GM19463 (cell line): ENCODE data around the gene SFXN3.

ENCODE experiments used
- ATAC-seq: cut with Tn5 transposase; IDR thresholded peaks from one replicate; pipeline ENCODE4 v1.9.1; 2021; ENCODE audit warnings: mild to moderate bottlenecking, moderate library complexity; ENCODE audit not compliant: unreplicated experiment

The SFXN3 gene

DNA sequence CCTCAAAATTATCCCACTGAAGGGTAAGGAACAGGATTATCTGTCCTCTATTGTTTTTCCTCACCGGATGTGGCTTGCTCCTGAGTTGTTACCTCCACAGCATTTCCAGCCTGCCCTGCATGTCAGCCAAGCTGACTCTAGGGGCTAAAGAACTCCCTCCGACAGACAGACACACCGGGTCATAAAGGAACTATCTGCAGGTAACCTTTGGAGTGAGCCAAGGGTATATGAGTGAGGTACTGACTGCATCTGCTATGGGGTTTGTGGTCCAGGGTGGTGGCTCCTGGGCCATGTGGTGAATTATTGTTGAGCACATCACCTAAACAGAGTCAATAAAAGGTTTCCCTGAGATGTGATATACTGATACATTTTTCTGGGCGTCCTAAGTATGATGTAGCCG, 23.8 kb downstream of the SFXN3 start:
- no peak for ATAC-seq

DNA sequence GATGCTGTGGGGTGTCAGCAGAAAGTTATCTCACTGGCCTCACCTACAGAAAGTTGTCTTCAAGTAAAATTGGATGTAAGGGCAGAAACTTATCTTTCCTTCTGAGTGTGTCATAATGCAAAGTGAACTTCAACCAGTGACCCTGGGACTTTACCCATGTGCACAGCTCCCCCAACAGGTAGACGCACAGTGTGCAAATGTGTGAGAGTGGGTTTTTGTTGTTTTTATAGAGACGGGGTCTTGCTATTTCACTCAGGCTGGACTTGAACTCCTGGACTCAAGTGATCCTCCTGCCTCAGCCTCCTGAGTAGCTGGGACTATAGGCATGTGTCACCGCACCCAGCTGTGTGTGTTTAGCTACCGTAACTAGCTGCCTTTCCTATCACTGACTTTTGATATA, 24.4 kb downstream of the SFXN3 start:
- no peak for ATAC-seq

DNA sequence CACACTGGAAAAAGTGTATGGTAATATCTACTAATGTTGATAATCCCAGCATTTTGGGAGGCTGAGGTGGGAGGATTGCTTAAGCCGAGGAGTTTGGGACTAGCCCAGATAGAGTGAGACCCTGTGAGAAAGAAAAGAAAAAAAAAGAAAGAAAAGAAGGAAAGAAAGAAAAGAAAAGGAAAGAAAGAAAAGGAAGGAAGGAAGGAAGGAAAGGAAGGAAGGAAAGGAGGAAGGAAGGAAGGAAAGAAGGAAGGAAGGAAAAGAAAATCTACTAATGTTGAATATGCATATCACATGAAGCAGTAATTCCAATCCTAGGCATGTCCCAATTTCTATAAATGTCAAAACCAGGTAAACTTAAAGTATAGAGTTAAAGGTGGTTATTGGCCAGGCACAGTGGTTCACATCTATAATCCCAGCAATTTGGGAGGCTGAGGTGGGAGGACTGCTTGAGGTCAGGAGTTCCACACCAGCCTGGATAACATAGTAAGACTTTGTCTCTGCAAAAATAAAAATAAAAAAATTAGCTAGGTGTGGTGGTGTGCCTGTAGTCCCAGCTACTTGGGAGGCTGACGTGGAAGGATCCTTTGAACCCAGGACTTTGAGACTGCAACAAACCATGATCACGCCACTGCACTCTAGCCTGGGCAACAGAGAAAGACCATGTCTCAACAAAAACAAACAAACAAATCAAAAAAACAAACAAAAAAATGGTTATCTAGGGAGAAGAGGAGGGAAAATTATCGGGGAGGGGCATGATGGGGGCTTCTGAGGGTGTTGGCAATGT, 25.5 kb downstream of the SFXN3 start:
- ATAC-seq, result no peak

DNA sequence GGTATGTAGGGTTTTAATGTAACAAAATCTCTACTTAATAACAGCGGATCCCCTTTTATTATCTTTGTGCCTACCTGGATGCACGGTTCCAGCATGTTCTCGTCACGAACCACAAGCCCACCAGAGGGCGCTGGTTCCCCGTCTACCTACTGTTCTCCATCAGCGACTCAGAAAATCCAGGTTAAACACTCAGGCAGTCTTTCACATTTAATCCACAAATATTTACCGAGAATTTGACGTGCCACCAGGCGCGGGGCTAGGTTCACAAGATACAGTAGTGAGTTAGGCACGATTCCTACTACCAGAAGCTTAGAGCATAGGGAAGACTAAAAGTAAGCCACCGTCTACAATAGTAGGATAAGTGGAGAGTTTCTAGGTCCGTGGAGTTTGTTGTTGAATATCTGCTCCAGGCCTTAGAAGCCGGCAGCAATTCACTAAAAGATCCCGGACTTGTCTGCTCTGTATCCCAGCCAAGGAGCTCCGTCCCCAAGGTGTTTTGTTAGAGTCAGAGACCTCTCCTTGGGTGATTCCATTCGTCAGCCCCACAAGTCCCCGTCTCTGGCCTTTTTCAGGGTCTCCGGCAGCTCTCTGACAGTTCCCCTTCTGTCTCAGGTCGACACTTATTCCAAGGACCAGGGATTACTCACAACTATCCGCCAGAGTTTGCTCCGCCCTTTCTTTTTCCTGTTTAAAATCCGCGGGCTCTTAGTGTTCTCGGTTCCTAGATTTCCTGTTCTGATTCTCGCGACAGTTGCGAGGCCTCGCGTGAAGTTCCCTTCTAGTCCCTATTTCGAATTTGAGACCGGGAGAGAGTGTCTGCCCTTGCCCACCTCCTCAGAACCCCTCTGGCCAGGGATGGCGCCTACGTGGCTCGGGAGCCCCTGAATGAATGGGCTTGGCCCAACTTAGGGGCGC, 29.3 kb downstream of the SFXN3 start:
- ATAC-seq, result peak; percentile 26

DNA sequence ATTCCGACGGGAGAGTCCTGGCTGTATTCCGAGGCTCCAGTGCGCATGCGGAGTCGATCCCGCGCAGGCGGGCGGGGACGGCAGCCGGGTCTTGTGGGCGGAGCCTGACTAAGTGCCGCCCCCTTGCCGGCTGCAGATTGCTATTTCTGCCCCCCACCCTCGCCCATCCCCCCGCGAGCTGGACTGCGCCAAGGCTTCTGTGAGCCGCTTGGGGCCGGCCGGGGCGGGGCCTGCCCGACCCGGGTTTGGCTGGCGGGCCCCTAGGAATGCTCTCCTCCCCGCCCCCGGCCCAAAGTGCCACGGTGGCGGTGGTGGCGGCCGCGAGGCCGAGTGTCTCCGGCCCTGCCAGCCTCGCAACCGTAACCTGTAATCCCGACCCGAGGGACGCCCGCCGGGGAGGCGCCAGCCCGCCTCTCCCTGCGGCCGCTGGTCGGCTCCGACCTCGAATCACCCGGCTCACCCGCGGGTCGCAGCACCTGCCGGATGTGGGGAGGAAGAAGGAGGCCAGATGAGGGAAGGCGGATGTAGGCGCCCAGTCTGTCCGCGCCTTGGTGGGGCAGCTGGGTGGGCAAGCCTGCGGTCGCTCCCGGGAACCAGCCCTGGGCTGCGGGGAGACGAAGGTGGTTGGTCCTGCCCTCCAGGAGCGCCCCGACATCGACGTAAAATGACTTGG, 30.1 kb downstream of the SFXN3 start:
- ATAC-seq, result peak; percentile 65

DNA sequence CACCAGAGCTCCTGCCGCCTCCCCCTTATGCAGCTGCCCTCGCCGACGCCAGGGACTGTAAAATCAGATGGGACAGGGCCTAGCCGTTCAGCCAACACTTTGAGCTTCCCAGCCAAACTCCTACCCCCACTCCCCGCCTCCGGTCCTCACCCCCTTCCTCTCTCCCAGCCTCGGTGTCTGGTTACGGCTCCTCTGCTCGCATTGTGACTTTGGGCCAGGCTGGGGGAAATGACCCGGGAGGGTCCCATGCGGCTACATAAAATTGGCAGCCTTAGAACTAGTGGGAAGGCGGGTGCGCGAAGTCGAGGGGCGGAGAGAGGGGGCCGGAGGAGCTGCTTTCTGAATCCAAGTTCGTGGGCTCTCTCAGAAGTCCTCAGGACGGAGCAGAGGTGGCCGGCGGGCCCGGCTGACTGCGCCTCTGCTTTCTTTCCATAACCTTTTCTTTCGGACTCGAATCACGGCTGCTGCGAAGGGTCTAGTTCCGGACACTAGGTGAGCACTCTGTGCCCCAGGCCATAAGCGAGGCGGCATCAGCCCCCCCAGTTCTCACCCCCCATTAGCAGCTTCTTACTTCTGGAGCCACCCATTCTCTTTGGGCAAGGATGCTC, 30.7 kb downstream of the SFXN3 start, which contains the start of gene KAZALD1:
KAZALD1 (plus strand) TSS at position 366 of the 608 bp plus-strand sequence. CDS start 604 bp downstream, outside the sequence.
- peak; percentile 5 for ATAC-seq

DNA sequence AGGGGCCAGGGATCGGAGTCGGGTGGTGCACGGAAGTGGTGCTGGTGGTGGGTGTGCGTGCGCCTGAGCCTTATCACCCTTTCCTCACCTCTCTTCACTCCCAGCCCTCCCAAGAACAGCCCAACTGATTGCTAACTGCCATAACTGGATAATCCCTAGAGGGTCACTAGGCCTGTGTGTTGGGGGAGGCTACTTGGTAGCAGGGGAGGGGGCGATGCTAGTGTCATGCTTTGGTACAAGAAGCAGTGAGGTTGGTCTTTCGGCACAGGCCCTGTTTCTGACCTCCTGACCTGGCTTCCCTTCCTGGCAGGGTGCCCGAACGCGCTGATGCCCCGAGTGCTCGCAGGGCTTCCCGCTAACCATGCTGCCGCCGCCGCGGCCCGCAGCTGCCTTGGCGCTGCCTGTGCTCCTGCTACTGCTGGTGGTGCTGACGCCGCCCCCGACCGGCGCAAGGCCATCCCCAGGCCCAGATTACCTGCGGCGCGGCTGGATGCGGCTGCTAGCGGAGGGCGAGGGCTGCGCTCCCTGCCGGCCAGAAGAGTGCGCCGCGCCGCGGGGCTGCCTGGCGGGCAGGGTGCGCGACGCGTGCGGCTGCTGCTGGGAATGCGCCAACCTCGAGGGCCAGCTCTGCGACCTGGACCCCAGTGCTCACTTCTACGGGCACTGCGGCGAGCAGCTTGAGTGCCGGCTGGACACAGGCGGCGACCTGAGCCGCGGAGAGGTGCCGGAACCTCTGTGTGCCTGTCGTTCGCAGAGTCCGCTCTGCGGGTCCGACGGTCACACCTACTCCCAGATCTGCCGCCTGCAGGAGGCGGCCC, 31.4 kb downstream of the SFXN3 start:
- ATAC-seq, result no peak

DNA sequence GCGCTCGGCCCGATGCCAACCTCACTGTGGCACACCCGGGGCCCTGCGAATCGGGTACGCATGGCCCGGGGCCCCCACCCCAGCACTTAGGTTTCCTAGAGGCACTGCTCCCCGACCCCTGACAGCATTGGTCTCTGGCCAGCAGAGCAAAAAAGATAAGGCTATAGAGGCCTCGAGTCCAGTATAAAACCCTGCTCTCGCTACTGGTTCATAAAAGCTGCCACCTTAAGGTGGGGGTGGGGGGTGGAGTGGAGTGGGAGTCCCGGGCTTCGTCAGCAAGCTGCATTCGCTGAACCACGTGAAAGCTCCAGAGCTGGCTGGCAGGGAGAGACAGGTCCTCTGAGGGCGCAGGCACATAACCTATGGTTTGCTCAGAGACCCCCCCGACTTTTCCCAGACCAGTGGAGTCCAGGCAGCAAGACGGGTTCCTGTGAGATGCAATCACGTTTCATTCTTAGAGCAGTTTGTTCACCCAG, 32.1 kb downstream of the SFXN3 start:
- no peak for ATAC-seq

DNA sequence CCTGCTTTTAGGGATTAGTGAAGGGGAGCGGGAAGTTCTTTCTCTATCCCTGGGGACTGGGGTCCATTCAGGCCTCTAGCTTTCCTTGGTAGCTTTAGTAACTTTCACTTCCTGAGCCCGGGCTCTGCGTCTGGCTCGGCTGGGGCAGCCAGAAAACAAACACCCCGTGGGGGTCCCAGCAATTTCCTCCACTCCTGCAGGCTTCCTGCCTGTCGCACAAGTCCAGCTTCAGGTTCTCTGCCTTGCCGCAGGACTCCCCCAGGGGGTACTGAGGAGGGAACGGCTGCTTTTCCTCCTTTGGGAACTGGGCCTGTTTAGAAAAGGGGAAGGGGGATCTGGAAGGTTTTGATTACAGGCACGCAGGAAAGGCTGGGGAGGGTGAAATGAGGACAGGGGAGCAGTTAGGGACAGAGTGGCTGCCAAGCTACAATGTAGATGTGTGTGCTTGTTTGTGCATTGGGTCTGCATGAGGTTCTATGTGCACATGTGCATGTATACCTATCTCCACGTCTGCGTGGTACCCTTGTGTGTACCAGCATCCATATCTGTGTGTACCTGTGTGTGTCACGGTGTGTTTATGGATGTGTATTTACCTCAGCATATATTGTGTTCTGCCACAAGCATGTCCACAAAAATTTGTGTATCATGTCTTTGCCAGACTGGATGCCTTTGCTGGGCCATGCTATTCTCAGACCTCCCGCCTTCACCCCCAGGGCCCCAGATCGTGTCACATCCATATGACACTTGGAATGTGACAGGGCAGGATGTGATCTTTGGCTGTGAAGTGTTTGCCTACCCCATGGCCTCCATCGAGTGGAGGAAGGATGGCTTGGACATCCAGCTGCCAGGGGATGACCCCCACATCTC, 32.7 kb downstream of the SFXN3 start:
- ATAC-seq, result no peak

DNA sequence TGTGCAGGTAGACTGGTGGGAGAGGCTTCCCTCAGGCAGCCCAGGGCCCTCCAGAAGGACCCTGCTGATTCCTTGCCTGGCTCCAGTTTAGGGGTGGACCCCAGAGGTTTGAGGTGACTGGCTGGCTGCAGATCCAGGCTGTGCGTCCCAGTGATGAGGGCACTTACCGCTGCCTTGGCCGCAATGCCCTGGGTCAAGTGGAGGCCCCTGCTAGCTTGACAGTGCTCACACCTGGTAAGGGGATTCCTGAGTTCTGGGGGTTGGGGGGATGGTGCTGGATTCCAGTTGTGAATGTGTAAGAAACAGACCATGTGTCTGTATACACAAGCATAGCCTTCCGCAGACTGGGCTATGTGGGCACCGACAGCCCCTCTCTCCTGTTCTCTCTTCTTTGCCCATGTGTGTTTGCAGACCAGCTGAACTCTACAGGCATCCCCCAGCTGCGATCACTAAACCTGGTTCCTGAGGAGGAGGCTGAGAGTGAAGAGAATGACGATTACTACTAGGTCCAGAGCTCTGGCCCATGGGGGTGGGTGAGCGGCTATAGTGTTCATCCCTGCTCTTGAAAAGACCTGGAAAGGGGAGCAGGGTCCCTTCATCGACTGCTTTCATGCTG, 33.5 kb downstream of the SFXN3 start:
- ATAC-seq, result no peak

DNA sequence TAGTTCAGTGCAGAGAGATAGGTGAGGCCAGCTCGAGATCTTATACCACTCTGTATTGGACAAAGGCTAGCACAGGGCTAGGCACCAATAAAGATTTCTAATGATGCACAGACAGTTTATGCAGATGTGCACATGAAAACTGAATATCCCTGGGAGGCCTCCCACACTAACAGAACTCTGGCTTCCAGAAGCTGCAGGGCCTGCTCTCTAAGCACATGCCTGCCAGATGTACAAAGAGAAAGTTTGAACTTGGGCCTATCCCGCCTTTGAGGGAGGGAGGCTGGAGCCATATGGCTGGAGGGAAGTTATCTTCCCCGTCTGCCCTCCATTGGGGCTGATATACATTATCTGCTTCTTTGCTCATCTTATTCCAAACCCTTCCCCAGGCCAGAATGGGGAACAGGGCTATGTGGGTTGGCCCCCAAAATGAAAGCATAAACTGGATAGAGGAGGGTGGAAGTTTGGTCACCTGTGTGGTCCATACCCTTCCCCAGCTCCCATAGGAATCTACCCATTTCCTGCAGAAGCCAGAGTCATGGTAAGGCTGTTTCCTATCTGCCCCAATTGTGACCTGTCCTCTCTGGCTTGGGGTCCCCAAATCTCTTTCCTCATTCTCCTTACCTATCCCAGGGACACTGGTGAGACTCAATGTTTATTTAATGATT, 34.6 kb downstream of the SFXN3 start:
- ATAC-seq, result no peak

DNA sequence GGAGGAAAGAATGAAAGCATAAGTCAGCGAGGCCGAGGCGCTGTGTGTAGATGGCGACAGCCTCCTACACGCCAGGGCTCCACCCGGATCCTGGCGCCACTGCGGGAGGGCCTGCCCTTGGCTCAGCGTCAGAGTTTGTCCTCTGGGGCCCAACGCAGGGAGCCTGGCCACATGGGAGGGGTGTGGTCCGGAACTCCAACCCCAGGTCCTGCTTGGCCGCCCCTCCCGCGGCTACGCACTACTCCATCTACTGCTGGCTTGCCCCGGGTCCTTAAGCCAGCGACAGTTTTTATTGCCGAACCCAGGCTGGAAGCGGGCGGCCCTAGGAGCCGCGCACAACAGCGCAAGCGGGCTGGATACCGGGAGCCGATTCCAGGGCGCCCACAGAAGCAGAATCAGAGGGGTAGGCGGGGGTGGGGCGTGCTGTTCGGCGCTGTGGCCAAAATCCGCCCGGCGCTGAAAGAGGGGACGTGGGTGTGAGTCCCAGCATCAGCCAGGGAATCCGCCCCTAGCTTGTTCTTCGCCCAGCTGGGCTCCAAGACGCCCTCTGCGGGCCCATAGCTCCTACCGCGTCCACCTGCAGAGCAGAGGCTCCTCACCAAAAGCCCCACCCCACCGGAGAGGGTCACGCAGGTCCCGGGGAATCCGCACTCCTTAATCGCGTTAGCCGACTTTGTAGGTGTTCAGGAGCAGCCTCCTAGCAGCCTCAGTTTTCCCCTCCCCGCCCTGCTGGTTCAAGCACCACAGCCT, 35.3 kb downstream of the SFXN3 start:
- ATAC-seq, result no peak

DNA sequence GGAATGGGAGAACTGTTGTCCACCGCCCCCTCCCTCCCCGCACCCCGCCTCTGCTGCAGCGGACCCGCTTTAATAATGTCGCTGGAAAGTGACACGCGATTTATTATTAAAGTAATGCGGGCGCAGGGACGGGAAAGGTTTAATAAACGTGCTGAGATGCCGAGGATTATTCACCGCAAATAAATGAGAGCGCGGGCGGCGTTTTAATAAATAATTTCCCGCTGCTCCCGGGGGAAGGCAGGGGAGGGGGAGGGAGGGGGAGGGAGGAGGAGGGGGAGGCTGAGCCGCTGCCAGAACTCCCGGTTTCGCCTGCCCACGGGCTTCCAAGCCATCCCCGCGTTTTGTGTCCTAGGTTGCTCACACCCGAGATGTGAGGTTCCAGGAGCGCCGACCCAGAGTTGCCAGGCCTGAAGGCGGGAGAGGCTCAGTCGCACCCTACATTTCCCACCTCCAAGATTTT, 35.9 kb downstream of the SFXN3 start:
- ATAC-seq, result no peak

DNA sequence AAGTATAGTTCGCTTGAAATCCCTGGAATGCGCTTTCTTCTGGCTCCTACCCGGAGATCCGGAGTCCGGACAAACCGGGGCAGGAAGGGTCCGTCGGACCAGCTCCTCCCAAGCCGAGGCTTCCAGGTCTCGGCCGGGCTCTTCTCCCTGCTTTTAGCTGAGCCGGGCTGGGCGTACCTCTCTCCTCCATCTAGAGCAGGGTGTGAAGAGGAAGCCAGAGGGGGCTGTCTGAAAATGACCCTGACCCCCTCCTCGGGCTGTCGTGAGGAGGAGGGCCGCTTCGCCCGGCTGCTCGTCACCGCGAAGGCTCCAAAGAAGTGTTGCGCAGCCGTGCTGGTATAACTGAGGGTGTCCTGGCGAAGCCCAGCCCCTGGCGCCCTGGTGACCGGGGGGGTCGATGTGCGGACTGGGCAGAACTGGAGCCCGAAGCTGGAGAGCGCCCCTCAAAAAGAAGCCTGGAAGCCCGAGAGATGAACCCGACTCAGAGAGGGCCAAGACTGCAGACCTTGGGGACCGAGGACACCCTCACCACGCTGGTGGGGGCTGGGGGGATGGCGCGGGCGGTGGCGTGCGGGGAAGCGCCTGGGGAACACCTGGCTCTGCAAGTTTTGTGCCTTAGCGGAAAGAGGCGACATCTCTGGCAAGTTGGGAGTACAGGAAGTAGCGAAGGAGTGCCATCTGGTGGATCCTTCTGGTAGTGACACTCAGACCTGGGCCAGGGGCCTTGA, 36.5 kb downstream of the SFXN3 start:
- ATAC-seq, result peak; percentile 49

DNA sequence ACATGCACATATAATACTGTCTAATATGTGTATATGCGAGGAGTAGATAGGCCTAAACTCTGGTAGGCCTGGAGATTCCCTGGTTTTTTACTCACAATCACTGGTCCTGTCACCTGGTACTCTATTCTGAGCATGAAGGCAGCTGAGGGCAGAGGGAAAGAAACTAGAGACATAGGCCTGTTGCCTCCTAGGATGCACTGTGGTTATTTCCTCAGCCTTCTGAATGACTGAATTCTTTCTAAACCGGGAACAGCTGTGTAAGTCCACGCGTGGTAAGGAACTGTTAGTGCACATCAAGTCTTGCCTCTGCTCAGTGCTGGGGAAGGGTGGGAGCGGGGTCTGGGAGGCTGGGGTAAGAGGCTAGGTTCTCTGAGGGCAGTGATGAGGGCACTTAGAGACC, 38.4 kb downstream of the SFXN3 start:
- ATAC-seq, result no peak

DNA sequence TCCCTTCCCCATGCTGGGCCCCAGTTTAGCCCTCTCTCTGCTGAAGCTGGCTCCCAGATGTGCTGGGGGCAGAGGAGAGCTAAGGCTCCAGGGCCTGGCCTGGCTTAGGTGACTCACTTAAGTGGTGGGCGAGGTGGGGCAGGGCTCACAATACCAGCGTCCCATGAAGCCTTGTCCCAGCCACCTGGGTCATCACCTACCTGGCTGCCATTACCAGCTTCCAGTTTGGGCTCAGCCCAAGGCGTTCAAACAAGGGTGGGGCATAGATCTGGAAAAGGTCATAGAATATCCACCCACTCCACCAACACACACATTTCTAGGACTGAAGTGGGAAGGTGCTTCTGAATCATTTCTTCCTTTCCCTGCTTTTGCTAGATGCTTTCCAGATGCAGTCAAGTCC, 39.1 kb downstream of the SFXN3 start:
- no peak for ATAC-seq
